Left ventricle myocardium inferior (tissue), 1 donor: ENCODE data around the gene ZNF396. TPM values are rescaled to one million over a fixed set of nuclear protein-coding genes. Genes with fewer than 3 reads are reported as not detected.

ENCODE experiments used
- DNase-seq: peaks from one replicate; pipeline ENCODE4 v3.0.0-alpha.2; 2020
- H3K27ac ChIP-seq: fragments of 200-600 bp; replicated peaks from 2 replicates; pipeline ENCODE4 v1.8.0; 2021
- H3K27me3 ChIP-seq: fragments of 200-600 bp; 2 replicates; pipeline ENCODE4 v1.8.0; 2021; ENCODE audit warnings: low read depth
- H3K36me3 ChIP-seq: fragments of 200-600 bp; 2 replicates; pipeline ENCODE4 v1.8.0; 2021
- H3K4me1 ChIP-seq: fragments of 200-600 bp; 2 replicates; pipeline ENCODE4 v1.8.0; 2021
- H3K4me3 ChIP-seq: fragments of 200-600 bp; 2 replicates; pipeline ENCODE4 v1.8.0; 2021; ENCODE audit warnings: mild to moderate bottlenecking, moderate library complexity
- H3K9me3 ChIP-seq: fragments of 200-600 bp; replicated peaks from 2 replicates; pipeline ENCODE4 v1.8.0; 2021
- intact Hi-C: fragments of 100-400 bp; cut with micrococcal nuclease; formaldehyde crosslinking; loops from one replicate; pipeline ENCODE4 v1.11.0; 2022
- long read RNA-seq: library from polyadenylated mRNA; unstranded; transcript quantifications from one replicate; pipeline ENCODE4 v2.0.0, GENCODE V29; 2021
- total RNA-seq: library from RNA; stranded (reverse); fragmentation: NEBNext Ultra II Directional; extraction: Animal tissue kit (Norgen Biotek cat#: 25700); gene quantifications from one replicate; pipeline ENCODE4 v1.2.1, GENCODE V29; 2021
- TF ChIP-seq, protein P1 (sequence below): fragments of 200-600 bp; IDR thresholded peaks from 2 replicates; pipeline ENCODE4 v1.8.0; 2021; ENCODE audit warnings: antibody characterized with exemption, mild to moderate bottlenecking, borderline replicate concordance
- donor health status: DM: no; HTN: yes; CAD: no; lungs with severe emphysema.

The ZNF396 gene
- total RNA-seq, result 0.71 TPM
- long read RNA-seq, result 0 reads

DNA sequence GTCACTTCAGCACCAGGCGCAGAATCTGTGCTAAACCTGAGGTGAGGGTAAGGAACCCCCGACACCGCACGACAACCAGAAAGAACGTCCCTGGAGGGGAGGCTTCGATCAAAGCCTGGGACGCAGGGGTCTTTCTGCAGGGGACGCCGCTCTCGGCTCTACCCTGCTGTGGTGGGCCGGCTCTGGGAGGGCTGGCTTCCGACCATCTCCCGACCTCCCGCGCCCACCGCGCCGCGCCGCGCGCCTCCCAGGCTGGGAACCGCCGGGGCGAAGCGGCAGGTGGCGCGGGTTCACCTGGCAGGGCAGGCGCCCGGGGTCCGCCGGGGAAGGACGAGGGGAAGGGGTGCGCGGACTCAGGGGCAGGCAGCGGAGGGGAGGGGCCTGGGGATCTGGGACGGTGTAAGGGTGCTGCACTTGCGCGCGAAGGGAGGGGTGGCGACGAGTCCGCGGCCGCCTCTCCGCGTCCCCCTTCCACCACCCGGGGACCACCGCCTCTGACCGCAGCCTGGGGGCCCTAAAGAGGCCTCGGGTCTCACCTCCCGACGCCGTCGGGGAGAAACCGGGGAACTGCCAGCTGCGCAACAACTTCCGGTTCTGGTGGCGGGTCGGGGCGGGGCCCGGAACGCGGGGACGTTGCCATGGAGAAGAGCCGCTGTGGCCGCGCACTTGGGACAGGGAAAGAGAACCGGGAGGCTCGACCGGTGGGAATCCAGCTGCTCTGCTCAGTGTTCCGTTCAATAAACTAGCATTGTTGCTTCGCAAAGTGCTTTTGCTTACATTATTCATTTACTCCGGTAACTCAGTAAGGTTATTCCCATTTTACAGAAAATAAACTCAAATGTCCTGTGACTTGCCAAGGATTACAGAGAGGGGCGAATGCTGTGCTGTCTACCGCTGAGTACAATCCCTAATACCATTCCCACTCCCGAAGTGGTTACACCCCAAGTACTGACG is at the start of gene ZNF396:
TSS of gene ZNF396 (minus strand) at position 596 of the 954 bp plus-strand sequence. CDS start 3,045 bp downstream, outside the sequence.
- TF ChIP-seq, protein P1, sequence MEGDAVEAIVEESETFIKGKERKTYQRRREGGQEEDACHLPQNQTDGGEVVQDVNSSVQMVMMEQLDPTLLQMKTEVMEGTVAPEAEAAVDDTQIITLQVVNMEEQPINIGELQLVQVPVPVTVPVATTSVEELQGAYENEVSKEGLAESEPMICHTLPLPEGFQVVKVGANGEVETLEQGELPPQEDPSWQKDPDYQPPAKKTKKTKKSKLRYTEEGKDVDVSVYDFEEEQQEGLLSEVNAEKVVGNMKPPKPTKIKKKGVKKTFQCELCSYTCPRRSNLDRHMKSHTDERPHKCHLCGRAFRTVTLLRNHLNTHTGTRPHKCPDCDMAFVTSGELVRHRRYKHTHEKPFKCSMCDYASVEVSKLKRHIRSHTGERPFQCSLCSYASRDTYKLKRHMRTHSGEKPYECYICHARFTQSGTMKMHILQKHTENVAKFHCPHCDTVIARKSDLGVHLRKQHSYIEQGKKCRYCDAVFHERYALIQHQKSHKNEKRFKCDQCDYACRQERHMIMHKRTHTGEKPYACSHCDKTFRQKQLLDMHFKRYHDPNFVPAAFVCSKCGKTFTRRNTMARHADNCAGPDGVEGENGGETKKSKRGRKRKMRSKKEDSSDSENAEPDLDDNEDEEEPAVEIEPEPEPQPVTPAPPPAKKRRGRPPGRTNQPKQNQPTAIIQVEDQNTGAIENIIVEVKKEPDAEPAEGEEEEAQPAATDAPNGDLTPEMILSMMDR, result no peak
- Histone ChIP-seq H3K27ac (peak within 1 kb of the TSS; percentile 16), H3K4me1 (peaks cover 14% of the 10 kb centered on the region), H3K9me3 (peaks cover 4% of the 10 kb centered on the region), H3K27me3 (peaks cover 8% of the 10 kb centered on the region), H3K36me3 (no peaks in the 10 kb centered on the region), H3K4me3 (peak within 1 kb of the TSS; percentile 89)
- peak; percentile 85 for DNase-seq
- intact Hi-C loops, result no loop called here

DNA sequence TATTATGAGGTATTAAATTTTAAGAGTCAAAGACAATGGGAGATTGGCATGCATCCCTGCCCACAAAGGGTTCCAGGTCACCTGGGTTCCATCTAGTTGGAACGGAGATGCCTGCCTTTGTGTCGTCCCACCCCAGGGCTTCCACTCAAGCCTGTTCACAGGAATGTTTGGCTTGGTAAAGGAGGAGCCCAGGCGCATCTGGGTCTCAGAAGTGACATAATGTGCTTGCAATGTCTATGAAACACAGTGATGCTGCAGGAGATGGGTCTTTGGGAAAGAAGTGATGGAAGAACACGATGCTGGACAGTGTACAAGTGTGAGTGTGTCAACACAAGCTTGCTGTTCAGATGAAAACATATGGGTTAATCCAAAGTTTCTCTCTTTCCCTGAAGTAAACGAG is 49.6 kb upstream of the ZNF396 start:
- TF ChIP-seq, protein P1, result no peak
- Histone ChIP-seq H3K27me3 (no peaks in the 10 kb centered on the region), H3K27ac (no peak overlapping the region), H3K4me3 (no peak overlapping the region), H3K9me3 (no peaks in the 10 kb centered on the region), H3K36me3 (no peaks in the 10 kb centered on the region), H3K4me1 (no peaks in the 10 kb centered on the region)
- intact Hi-C loops, result no loop called here
- DNase-seq, result no peak

DNA sequence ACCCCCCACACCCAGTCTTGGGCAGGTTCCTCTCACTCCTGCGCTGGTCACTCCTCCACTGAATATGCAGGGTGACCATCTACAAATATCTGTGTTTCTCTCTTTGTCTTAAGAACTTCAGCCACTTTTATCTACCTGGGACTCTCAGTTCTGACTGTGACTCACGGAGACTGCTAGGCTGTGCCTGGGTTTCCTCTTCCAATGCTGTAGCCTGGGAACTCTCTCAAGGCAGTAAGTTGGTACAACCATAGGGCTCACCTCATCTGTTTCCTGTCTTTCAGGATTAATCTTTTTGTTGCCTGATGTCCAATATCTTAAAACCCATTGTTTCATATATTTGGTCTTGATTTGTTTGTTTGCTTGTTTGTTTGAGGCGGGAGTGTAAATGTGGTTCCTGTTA is 47.2 kb upstream of the ZNF396 start:
- Histone ChIP-seq H3K4me3 (no peak overlapping the region), H3K27me3 (no peaks in the 10 kb centered on the region), H3K27ac (no peak overlapping the region), H3K4me1 (no peaks in the 10 kb centered on the region), H3K9me3 (peaks cover 5% of the 10 kb centered on the region), H3K36me3 (no peaks in the 10 kb centered on the region)
- intact Hi-C loops, result no loop called here
- TF ChIP-seq, protein P1, result no peak
- DNase-seq, result no peak

DNA sequence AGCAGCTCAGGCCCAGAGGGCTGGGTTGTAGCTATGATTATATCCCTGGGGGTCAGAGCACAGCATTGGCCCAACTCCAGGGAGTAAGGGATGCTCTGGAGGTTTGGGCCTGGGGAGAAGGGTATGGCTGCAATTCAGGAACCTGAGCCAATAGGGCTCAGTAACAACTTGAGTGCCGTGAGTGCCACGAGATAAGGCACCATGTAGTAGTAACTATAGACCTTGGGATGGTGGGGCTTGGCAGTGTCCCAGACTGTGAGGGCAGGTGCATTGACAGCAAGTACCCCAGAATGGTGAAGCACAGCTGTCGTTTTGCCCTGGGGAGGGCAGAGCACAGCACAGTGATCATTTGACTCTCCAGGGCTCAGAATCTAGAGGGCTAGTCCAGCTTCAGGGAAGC is 45.1 kb upstream of the ZNF396 start:
- no peaks in the 10 kb centered on the region for H3K4me1 ChIP-seq
- H3K27me3 ChIP-seq, result no peaks in the 10 kb centered on the region
- H3K27ac ChIP-seq, result no peak overlapping the region
- intact Hi-C loops, result no loop called here
- no peak for DNase-seq
- H3K36me3 ChIP-seq, result no peaks in the 10 kb centered on the region
- H3K4me3 ChIP-seq, result no peak overlapping the region
- peaks cover 27% of the 10 kb centered on the region for H3K9me3 ChIP-seq
- TF ChIP-seq, protein P1, result no peak

DNA sequence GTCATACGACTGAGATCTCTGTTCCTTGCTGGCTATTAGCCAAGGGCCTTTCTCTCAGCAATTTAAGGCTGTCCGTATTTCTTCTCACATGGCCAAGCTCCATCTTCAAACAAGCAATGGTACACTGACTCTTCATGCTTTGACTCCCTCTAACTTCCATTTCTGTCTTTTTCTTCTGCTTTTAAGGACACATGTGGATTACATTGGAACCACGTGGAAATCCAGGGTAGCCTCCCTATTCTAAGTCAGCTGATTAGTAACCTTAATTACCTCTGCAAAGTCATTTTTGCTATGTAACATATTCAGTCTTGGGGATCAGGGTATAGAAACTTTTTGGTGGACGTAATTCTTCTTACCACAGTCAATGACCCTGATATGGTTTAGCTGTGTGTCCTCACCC is 41.5 kb upstream of the ZNF396 start:
- TF ChIP-seq, protein P1, result no peak
- no peaks in the 10 kb centered on the region for H3K36me3 ChIP-seq
- peaks cover 31% of the 10 kb centered on the region for H3K9me3 ChIP-seq
- no peaks in the 10 kb centered on the region for H3K27me3 ChIP-seq
- intact Hi-C loops, result no loop called here
- no peak overlapping the region for H3K27ac ChIP-seq
- peaks cover 8% of the 10 kb centered on the region for H3K4me1 ChIP-seq
- no peak overlapping the region for H3K4me3 ChIP-seq
- no peak for DNase-seq
